ENCODE measurements around the gene MAN1A1.

DNA sequence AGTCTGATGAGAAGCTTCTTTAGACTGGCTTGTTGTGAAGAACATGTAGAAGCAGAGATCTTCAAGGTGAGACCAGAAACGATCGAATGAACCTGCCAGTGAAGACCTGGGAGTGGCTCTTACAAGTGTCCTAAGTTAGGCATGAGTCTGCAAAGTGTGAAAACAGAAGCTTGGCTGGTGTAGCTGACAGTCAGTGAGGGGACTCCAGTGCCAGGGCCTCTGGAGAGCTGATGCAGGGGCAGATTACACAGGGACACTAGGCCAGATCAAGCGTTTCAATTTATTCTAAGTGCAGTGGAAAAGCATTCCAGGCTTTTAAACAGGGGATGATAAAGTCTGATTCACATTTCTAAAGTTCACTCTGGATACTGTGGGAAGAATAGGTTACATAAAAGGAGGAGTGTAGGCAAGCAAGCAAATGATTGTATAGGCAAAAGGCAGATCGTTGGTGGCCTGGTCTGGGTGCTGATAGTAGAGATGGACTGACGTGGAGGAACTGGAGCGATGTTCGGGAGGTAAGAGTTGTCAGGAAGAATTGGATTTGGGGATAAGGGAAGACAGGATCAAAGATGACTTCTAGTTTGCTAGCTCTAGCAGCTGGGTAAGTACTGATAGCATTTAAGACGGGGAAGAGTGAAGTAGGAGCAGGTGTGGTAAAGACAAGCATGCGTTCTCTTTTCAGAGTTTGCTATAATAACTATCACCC is 133.5 kb downstream of the MAN1A1 start:
- TF ChIP-seq RAD21 (IDR thresholded peaks at IDR 0.05; ENCODE audit: low read depth) (no peak), TAF1 (IDR thresholded peaks at IDR 0.05; ENCODE audit: low read depth) (no peak), EP300 (IDR thresholded peaks at IDR 0.05; ENCODE audit: borderline replicate concordance) (no peak), EGR1 (IDR thresholded peaks at IDR 0.05) (no peak), TEAD4 (IDR thresholded peaks at IDR 0.05) (no peak), FOXM1 (IDR thresholded peaks at IDR 0.05; ENCODE audit: borderline replicate concordance, low read depth) (no peak), CEBPB (IDR thresholded peaks at IDR 0.05) (no peak), NFIC (IDR thresholded peaks at IDR 0.05) (no peak), YY1 (IDR thresholded peaks at IDR 0.05; ENCODE audit: low read depth) (no peak)
- TF ChIP-seq, protein P1, sequence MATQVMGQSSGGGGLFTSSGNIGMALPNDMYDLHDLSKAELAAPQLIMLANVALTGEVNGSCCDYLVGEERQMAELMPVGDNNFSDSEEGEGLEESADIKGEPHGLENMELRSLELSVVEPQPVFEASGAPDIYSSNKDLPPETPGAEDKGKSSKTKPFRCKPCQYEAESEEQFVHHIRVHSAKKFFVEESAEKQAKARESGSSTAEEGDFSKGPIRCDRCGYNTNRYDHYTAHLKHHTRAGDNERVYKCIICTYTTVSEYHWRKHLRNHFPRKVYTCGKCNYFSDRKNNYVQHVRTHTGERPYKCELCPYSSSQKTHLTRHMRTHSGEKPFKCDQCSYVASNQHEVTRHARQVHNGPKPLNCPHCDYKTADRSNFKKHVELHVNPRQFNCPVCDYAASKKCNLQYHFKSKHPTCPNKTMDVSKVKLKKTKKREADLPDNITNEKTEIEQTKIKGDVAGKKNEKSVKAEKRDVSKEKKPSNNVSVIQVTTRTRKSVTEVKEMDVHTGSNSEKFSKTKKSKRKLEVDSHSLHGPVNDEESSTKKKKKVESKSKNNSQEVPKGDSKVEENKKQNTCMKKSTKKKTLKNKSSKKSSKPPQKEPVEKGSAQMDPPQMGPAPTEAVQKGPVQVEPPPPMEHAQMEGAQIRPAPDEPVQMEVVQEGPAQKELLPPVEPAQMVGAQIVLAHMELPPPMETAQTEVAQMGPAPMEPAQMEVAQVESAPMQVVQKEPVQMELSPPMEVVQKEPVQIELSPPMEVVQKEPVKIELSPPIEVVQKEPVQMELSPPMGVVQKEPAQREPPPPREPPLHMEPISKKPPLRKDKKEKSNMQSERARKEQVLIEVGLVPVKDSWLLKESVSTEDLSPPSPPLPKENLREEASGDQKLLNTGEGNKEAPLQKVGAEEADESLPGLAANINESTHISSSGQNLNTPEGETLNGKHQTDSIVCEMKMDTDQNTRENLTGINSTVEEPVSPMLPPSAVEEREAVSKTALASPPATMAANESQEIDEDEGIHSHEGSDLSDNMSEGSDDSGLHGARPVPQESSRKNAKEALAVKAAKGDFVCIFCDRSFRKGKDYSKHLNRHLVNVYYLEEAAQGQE (IDR thresholded peaks at IDR 0.05; ENCODE audit: low read depth), result no peak
- TF ChIP-seq, protein P2, sequence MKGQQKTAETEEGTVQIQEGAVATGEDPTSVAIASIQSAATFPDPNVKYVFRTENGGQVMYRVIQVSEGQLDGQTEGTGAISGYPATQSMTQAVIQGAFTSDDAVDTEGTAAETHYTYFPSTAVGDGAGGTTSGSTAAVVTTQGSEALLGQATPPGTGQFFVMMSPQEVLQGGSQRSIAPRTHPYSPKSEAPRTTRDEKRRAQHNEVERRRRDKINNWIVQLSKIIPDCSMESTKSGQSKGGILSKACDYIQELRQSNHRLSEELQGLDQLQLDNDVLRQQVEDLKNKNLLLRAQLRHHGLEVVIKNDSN (IDR thresholded peaks at IDR 0.05), result no peak
- TF ChIP-seq, protein P3, sequence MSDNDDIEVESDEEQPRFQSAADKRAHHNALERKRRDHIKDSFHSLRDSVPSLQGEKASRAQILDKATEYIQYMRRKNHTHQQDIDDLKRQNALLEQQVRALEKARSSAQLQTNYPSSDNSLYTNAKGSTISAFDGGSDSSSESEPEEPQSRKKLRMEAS (IDR thresholded peaks at IDR 0.05), result no peak

All from Ishikawa (cell line).